ENCODE data around the gene EML6.

DNA sequence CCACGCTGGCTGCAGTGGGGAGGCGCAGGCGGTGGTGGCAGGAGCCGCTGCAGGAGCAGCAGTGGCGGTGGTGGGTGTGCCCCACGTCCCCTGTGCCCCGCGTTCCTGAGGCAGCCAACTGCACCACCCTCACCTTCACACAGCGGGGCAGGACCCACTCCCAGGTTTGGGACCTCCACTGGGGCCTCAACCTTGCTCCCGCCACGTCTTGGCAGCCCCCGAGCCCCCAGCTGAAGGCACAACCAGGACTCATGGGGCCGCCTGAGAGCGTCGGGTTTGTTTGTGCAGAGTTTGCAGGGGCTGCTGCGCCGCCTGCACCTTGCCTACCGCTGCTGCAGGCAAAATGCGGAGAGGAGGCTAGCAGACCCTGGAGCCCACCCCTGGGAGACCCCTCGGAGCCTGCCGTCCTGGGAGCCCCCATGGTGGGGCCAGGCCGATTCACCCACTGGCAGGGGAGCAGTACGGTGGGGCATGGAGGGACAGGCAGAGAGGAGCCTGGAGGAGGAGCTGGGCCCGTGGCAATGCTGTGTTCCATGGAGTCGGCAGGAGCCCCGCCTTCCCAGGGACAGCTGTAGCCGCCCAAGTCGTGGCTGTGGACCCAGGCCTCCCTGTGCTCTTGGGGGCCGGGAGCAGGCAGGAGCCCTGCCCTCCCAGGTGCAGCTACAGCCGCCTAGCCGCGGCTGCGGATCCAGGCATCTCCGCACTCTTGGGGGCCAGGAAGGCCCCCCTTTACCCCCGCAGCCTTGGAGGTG lies 14.7 kb upstream of the EML6 start:
- TF ChIP-seq, protein P1, sequence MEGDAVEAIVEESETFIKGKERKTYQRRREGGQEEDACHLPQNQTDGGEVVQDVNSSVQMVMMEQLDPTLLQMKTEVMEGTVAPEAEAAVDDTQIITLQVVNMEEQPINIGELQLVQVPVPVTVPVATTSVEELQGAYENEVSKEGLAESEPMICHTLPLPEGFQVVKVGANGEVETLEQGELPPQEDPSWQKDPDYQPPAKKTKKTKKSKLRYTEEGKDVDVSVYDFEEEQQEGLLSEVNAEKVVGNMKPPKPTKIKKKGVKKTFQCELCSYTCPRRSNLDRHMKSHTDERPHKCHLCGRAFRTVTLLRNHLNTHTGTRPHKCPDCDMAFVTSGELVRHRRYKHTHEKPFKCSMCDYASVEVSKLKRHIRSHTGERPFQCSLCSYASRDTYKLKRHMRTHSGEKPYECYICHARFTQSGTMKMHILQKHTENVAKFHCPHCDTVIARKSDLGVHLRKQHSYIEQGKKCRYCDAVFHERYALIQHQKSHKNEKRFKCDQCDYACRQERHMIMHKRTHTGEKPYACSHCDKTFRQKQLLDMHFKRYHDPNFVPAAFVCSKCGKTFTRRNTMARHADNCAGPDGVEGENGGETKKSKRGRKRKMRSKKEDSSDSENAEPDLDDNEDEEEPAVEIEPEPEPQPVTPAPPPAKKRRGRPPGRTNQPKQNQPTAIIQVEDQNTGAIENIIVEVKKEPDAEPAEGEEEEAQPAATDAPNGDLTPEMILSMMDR (IDR thresholded peaks at IDR 0.05 in 4 of 5, conservative IDR thresholded peaks at IDR 0.05 in 1 of 5): no peak
- no peak for TF ChIP-seq POLR2A (IDR thresholded peaks at IDR 0.05)

All from gastrocnemius medialis (tissue), 4 donors.